Glutamatergic neuron (in vitro differentiated cells): Measurements from ENCODE around the gene DXO. TPM values are rescaled to one million over a fixed set of nuclear protein-coding genes. Genes with fewer than 3 reads are reported as not detected.
"Not testable (repeated sequence)": the region's sequence is repeated elsewhere in the genome, so short reads cannot be mapped to it uniquely, and the experiment has no call there.

Experiments used
- DNase-seq: peaks from one replicate; pipeline ENCODE4 v3.0.0; 2022
- H3K27ac Mint-ChIP-seq: one replicate; pipeline ENCODE4 v1.8.0; 2020; ENCODE audit warnings: mild to moderate bottlenecking, mixed read lengths, inconsistent platforms; ENCODE audit not compliant: unreplicated experiment
- H3K27me3 Mint-ChIP-seq: one replicate; pipeline ENCODE4 v1.8.0; 2020; ENCODE audit warnings: mild to moderate bottlenecking, moderate library complexity, mixed read lengths, inconsistent platforms; ENCODE audit not compliant: unreplicated experiment
- H3K36me3 Mint-ChIP-seq: one replicate; pipeline ENCODE4 v1.8.0; 2020; ENCODE audit warnings: mild to moderate bottlenecking, mixed read lengths, inconsistent platforms; ENCODE audit not compliant: unreplicated experiment
- H3K4me1 Mint-ChIP-seq: one replicate; pipeline ENCODE4 v1.8.0; 2020; ENCODE audit warnings: mild to moderate bottlenecking, low read depth, mixed read lengths, inconsistent platforms; ENCODE audit not compliant: unreplicated experiment
- H3K4me3 Mint-ChIP-seq: one replicate; pipeline ENCODE4 v1.8.0; 2020; ENCODE audit warnings: mild to moderate bottlenecking, mixed read lengths, inconsistent platforms; ENCODE audit not compliant: unreplicated experiment
- H3K9me3 Mint-ChIP-seq: one replicate; pipeline ENCODE4 v1.8.0; 2020; ENCODE audit warnings: mild to moderate bottlenecking, moderate library complexity, mixed read lengths, inconsistent platforms; ENCODE audit not compliant: unreplicated experiment
- CTCF ChIP-seq: fragments of 200-600 bp; sonication (generic); IDR thresholded peaks from one replicate; pipeline ENCODE4 v1.5.0; 2021; ENCODE audit not compliant: partially characterized antibody, unreplicated experiment
- total RNA-seq: library from RNA; stranded (reverse); fragmentation: NEBNext Ultra II Directional; extraction: Animal tissue kit (Norgen Biotek cat#: 25700); gene quantifications from one replicate; pipeline ENCODE4 v1.2.1, GENCODE V29; 2021; ENCODE audit not compliant: unreplicated experiment

The DXO gene
- total RNA-seq, 1 donor from 2014 or later, result 23.8 TPM

GRCh38 chr6:31933537-31933936, 38.4 kb downstream of the DXO start:
- Mint-ChIP-seq H3K27me3 (peaks cover 2% of the 10 kb centered on the region), H3K4me3 (no peak overlapping the region), H3K9me3 (peaks cover 8% of the 10 kb centered on the region), H3K36me3 (peaks cover 4% of the 10 kb centered on the region), H3K4me1 (no peaks in the 10 kb centered on the region), H3K27ac (no peak overlapping the region)
- no peak for DNase-seq
- no peak for TF ChIP-seq CTCF

- not testable (repeated sequence) for H3K36me3 Mint-ChIP-seq, H3K4me1 Mint-ChIP-seq, H3K27me3 Mint-ChIP-seq, H3K4me3 Mint-ChIP-seq, DNase-seq, H3K9me3 Mint-ChIP-seq, H3K27ac Mint-ChIP-seq
Measured at GRCh38 chr6:31932137-31932536, 39.8 kb downstream of the DXO start.

- Mint-ChIP-seq H3K4me3 (no peak overlapping the region), H3K9me3 (peaks cover 8% of the 10 kb centered on the region), H3K36me3 (peaks cover 4% of the 10 kb centered on the region), H3K27ac (no peak overlapping the region), H3K27me3 (peaks cover 2% of the 10 kb centered on the region), H3K4me1 (no peaks in the 10 kb centered on the region)
- TF ChIP-seq CTCF, result no peak
- DNase-seq, result no peak
Measured at GRCh38 chr6:31930962-31931361, 41.0 kb downstream of the DXO start.

- Mint-ChIP-seq H3K4me3 (no peak overlapping the region), H3K9me3 (peaks cover 8% of the 10 kb centered on the region), H3K4me1 (no peaks in the 10 kb centered on the region), H3K27me3 (no peaks in the 10 kb centered on the region), H3K27ac (no peak overlapping the region), H3K36me3 (no peaks in the 10 kb centered on the region)
- no peak for DNase-seq
- TF ChIP-seq CTCF, result no peak
Measured at GRCh38 chr6:31928672-31928939, 43.3 kb downstream of the DXO start.

- peak overlapping the region; percentile 7 for H3K4me3 Mint-ChIP-seq
- no peaks in the 10 kb centered on the region for H3K27me3 Mint-ChIP-seq
Measured at GRCh38 chr6:31927863-31928671, 43.9 kb downstream of the DXO start.

More at GRCh38 chr6:31927863-31928671, 43.9 kb downstream of the DXO start:
- H3K4me1 Mint-ChIP-seq, result no peaks in the 10 kb centered on the region
- TF ChIP-seq CTCF, result no peak
- DNase-seq, result no peak
- H3K36me3 Mint-ChIP-seq, result no peaks in the 10 kb centered on the region
- H3K9me3 Mint-ChIP-seq, result peaks cover 4% of the 10 kb centered on the region
- no peak overlapping the region for H3K27ac Mint-ChIP-seq
